GF-D8 (cell line): Measurements from ENCODE around the gene TSC2.
"Not testable (repeated sequence)": the region's sequence is repeated elsewhere in the genome, so short reads cannot be mapped to it uniquely, and the experiment has no call there.

Experiments used
- DNase-seq: peaks from one replicate; lab custom pipeline; 2025; lab: John Stamatoyannopoulos, UW

Gene TSC2

DNA sequence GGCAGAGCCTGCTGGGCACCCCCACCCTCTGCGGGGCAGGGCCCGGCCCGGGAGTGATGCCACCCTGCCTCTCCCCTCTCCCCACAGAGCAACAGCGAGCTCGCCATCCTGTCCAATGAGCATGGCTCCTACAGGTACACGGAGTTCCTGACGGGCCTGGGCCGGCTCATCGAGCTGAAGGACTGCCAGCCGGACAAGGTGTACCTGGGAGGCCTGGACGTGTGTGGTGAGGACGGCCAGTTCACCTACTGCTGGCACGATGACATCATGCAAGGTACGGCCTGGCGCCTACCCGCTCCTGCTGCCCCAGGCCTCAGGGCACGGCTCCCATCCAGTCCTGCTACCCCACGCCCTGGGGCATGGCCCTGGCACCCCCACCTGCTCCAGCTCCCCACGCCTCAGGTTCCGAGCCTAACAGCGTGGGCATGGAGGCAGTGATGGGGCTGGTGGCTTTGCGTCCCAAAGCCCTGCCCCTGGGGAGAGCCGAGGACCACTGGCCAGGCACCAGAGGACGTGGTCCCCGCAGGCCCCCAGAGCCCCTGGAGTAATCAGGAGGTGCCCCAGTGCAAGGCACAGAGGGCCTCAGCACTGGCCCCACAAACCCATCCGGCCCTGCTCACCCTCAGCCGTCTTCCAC lies 38.4 kb downstream of the TSC2 start:
- no peak for DNase-seq

DNA sequence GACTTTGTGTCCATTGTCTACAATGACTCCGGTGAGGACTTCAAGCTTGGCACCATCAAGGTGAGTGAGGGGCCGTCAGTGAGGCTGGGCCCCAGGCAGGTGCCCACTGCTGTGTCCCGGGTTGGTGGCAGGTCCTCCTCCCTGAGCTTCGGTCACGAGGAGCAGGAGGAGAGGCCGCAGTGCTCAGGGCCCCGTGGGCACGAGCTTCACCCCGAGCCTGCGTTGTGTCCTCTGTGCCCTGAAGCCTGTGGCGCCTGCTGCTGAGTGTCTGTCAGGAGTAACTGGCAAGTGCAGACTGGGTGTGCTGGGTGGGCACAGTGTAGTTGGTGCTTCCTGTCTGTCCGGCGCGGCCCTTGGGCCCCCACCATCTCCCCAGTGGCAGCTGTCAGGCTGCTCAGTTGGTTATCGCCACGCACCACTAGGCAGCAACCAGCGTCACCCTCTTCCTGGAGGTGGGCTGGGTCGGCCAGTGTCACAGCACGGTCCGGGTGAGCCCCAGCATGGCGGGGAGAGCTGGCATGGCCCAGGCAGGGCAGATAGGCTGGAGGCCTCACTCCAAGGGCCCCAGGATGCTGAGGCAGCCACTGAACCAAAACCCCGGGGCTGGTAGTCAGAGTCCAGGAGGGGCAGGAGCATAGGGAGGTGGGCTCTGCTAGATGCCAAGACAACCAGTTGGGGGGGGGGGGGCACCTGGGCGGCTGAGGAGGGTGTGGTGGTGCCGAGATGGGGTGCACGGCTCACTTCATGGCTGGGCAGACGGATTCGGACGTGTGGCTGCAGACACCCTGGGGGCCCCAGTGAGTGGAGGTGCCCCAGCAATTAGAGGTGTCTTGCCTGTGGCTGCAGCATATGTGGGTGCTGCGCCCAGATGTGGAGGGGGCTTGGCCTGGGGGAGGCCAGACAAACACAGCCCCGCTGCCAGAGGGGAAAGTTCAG lies 39.3 kb downstream of the TSC2 start:
- DNase-seq = no peak

DNA sequence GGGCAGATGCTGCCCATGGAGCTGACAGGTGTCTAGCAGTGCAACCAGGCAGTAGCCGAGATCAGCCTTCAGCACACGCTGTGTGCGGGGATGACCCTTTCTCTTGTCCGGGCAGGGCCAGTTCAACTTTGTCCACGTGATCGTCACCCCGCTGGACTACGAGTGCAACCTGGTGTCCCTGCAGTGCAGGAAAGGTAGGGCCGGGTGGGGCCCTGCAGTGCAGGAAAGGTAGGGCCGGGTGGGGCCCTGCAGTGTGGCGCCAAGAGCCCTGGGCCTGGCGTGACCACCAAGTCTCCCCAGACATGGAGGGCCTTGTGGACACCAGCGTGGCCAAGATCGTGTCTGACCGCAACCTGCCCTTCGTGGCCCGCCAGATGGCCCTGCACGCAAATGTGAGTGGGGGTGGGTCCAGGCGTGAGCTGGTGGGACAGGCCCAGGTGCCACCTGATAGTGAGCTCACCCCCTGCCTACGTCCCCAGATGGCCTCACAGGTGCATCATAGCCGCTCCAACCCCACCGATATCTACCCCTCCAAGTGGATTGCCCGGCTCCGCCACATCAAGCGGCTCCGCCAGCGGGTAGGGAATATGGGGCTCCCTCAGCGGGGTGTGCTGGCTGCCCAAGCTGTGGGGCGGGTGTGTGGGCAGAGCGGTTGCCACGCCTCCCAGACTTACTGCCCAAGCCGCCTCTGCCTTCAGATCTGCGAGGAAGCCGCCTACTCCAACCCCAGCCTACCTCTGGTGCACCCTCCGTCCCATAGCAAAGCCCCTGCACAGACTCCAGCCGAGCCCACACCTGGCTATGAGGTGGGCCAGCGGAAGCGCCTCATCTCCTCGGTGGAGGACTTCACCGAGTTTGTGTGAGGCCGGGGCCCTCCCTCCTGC lies 40.2 kb downstream of the TSC2 start:
- DNase-seq = no peak

DNA sequence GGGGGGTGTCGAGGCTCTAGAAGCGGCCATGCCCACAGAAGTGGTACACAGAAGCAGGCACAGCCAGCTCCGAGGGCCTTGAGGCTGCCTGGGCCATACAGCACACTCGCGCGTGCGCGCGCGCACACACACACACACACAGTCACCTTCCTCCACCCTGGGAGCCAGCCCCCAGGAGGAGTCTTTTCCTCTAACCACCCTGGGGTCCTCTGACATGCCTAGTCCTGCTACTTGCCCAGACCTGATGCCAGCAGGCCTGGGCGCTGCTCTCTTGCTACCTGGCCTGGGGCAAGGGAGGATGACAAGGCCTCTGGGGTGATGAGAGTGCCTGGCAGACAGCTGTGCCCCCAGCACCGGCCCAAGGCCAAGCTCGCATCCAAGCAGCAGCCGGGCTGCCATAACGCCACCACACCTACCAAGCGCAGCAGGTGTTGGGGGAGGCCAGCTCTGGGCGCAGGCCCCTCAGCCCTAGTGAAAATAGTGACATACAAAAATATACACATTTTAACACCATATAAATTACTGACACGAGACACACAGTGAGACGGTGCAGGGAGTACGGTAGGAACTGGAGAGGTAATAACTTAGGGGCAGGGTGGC lies 41.1 kb downstream of the TSC2 start:
- DNase-seq = no peak

DNA sequence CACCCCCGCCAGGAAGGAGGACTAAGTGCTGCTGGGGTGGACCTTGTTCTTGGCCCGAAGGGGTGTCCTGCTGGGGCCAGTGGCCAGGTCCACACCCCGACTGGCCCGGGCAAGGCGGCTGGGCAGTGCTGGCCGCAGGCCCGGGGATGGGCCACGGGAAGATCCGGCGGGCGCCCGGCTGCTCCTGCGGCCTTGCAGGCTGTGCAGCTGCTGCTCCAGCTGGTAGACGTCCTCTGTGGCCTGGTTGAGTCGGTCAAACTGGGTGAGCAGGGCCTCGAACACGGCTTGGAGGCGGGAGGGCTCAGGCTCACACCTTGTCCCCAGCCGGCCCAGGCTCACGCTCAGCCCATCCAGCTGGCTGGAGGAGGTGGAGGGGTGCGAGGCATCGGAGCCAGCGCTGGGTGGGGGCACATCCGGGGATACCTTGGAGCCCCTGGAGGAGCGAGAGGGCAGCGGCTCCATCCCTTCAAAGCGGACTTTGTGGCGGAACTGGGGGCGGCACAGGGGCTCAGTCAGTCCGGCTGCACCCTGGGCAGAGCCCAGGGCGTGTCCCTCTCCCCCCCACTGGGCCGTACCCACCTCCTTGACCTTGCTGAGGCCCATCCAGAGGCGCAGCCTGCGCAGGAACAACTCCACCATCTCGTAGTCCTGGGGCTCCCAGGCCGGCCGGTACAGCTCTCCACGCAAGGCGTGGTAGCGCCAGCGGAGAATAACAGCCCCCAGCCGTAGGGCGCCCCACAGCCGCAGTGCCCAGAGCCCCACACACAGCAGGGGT lies 42.1 kb downstream of the TSC2 start:
- DNase-seq = no peak

DNA sequence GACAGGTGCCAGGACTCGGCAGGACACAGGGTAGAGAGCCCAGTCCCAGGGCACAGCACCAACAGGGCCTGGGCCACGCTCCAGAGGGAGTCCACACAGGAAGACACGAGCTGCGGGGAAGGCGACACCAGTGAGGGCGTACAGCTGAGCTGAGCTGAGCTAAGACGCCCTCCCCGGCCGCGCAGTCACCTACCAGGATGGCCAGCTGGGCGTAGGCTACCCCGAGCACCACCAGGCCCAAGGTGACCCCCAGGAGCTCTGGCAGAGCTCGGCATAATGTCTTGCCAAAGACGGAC lies 42.6 kb downstream of the TSC2 start:
- no peak for DNase-seq

DNA sequence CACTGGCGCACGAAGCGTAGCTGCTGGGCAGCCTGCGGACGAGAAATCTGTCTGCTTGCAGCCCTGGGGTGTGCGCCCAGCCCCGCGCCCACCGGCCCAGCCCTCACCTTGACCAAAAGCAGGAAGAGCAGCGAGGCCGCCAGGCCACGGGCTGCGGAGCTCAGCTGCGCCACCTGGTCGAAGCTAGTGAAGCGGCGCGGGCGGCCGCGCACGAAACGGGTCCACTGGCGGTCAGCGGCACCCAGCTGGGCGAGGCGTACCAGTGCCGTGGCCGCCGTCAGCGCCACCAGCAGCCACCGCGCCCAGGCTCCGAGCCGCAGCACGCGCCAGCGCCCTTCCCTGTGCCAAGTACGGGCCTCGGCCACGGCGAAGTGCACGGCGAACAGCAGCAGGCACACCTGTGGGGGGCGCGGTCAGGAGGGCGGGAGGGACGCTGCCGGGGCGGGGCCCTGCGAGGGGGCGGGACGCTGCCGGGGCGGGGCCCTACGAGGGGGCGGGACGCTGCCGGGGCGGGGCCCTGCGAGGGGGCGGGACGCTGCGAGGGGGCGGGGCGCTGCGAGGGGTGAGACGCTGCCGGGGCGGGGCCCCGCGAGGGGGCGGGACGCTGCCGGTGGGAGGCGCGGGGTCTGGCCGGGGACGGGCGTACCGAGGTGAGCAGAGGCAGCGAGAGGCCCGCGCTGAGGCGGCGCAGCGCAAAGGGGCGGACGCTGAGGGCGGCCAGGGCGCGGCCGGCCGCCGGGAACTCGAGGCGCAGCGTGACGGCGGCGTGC lies 43.2 kb downstream of the TSC2 start:
- DNase-seq = no peak

DNA sequence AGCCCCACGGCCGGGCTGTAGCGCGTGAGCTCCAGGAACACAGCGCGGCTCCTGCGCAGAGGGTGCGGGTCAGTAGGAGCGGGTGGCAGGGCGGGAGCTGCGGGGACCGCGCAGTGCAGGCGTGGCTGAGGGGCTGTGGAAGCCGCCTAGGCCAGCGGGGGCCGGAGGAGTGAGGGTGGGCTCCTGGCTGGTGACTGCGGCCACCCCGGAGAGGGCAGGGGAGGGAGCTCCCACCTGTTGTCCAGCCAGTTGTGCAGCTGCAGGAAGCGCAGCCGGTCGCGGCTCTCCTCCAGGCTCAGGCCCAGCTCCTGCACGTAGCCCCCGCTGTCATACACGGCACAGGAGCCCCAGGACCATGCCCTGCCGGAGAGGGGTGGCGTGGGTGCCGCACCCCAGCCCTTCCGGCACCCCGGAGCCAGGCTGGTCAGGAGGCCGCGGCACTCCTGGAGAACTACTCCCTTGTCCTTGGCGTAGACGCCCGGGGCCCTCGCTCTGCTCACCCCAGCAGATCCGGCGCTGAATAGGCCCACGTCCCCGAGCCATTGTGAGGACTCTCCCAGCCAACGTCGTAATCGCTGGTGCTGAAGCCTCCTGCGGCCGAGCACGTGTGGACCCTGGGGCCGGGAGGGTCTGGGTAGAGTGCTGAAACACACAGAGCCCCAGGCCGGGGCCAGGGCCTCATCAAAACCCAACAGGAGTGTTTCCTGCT lies 43.9 kb downstream of the TSC2 start:
- DNase-seq = no peak

DNA sequence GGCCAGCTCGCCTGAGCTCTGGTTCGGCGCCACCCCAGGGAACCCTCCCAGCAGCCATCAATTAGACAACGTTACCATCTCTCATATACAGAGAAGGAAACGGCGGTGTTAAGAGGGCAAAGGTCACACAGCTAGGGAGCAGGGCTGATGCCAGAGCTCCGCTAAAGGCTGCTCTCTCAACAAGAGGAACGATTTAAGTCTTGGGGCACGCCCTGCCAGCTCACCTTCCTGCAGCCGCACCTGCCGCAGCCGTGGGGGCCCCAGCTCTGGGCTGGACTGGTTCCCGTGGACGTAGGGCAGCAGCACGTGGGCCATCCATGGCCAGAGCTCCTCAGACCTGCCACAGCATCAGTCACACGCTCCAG lies 44.5 kb downstream of the TSC2 start:
- DNase-seq = no peak

DNA sequence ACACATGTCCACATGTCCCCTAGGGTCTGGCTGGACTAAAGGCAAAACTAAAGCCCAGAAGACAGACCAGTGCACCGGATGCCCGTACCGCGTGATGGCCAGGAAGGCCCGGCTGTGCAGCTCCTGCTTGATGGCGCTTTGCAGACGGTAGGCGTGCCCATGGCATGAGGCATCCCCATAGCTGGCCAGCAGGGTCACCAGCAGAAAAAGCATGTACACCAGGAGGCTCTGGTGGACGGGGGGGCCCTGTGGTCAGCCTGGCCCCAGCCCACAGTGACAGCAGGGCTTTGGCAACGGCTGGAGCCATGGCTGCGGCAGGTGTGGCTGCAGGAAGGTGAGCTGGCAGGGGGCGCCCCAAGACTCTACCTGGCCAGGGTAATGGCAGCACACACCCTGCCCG lies 45.1 kb downstream of the TSC2 start:
- DNase-seq = no peak

DNA sequence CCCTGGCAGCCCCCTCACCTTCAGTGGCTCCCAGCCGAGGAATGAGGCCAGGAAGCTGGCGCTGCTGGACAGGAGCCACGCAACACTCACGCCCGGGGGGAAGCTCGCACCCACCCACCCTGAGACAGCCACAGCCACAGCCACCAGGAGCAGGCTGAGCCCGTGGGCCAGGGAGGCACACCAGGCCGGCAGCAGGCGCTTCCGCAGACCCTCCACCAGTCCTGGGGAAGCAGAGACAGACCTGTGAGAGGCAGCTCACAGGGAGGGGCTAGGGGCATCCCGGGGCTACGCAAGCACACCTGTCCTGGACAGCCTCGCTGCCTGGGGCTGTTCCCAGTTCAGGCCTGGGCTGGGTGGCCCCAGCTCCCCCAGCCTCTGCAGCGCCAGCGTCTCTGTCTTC lies 46.0 kb downstream of the TSC2 start:
- no peak for DNase-seq

DNA sequence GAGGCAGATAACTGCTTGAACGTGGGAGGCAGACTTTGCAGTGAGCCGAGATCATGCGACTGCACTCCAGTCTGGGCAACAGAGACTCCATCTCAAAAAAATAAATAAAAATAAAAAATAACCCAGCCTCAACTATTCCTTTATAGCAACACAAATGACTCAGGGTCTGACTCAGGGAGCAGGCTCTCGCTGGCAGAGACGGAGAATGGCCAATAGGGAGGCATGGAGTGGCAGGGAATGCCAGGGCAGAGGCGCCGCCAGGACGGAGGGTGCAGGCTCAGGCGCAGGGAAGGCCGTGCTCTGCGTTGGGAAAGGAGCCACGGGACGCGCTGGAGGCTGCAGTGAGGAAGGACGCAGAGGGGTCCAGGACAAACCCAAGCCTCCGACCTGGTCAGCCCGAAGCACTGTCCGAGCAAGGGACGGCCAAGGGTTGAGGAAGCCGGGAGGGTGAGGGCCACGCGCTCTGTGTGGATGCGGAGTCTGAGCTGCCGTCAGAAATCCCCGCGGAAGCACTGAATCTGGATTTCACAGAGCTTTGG lies 47.6 kb downstream of the TSC2 start:
- DNase-seq = no peak

DNA sequence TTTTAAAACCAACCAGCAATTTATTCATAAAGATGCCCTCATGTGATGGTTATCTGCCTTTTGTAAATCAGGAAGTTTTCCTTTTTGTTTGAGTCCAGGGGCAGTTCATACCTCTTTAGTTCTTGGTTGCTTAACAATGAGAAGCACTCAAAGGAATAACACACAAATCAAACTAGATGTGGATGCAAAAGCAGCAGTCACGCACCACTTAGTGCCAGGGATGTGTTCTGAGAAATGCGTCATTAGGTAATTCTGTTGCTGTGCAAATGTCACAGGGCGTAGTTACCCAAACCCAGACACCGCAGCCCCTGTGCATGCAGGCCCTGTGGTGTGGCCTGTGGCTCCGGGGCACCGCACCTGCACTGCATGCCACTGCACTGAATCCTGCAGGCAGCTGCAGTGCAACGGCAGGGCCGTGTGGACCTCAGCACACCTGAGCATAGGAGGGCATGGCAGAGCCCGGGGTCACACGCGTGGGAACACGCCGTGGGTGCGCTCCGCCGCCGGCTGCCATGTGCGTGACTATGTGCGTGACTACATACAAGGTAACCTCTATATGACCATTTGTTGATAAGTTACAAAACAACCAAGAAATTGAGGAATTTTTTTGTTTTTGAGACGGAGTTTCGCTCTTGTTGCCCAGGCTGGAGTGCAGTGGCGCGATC lies 48.3 kb downstream of the TSC2 start:
- DNase-seq = no peak

DNA sequence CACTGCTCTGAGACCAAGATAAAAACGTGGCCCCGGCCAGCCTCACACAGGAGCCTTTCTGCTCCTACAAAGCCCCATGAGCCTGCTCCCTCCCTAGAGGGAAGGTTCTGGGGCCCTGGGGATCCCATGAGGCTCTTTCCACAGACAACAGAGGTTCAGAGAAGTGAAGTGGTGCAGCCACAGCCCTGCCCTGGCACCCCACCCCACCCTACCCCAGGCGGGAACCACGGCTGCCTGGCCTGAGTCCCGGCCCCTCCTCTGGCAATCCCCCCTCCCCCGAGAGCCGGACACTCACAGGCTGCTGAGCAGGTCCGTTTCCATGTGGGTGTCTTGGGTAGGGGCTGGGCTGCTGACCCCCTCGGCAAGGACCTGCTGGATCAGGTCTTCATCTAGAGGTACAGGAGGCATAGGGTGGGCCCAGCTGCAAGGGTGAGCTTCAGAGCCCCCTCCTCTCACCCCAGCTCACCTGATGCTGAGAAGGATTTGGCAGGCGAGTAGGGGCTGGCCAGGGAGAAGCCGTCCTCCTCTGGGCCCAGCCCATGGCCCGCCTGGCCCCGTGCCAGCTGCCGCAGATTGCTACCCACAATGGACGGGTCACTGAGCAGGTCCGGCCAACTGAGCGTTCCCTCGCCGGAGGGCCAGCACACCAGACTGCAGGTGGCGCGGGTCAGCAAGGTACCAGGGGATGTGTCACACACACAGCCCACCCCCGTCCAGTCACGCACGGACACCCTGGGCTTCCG lies 49.2 kb downstream of the TSC2 start:
- DNase-seq = no peak

DNA sequence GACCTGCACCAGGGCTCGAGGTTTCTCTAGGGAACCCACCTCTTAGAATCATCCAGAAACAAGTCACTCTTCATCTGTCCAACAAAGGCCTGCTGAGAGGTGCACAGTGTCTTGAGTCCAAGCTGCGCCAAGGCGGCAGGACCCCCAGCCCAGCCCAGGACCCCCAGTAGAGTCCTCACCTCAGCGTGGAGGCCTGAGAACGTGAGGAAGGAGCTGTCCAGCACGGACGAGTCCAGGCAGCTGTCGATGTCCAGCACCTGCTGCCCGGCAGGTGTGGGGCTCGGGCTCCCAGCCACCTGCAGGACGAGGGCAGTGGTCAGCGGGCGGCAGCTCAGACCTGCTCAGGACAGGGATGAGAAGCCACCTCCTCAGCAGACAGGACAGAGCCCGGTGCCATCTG lies 49.9 kb downstream of the TSC2 start:
- DNase-seq = not testable (repeated sequence)

DNA sequence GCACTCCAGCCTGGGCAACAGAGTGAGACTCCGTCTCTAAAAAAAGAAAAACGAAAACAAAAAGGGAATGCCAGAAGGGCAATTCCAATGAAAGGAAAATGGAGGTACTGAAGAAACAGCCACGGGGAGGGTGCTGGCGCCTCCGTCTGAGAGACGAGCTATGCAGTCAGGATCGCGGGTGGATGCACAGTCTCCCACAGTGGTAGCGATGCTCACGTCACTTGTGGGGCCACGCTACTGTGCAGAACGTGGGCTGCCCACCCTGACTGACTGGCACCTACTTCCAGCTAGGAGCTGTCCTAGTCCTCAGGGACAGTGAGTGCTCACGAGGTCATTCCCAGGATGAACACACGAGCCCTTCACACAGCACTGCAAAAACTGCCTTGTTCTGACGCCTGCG lies 53.8 kb downstream of the TSC2 start:
- not testable (repeated sequence) for DNase-seq

DNA sequence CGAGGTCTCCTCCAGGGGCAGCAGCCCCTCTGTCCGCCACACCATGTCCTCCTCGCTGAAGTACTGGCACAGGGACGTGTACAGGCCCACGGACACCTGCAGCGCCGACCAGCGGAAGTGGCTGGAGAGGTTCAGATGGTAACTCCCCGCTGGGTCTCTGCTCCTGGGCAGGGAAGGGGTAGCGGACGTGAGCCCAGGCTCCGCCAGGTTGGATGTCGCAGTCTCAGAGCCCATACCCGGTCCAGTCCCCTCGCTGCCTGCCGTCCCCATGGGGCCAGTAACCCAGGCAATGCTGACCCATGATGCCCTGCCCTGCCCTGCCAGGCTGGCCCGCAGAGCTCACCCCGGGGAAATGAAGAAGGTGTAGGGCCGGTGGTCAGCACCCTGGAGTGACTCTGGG lies 54.7 kb downstream of the TSC2 start:
- no peak for DNase-seq

DNA sequence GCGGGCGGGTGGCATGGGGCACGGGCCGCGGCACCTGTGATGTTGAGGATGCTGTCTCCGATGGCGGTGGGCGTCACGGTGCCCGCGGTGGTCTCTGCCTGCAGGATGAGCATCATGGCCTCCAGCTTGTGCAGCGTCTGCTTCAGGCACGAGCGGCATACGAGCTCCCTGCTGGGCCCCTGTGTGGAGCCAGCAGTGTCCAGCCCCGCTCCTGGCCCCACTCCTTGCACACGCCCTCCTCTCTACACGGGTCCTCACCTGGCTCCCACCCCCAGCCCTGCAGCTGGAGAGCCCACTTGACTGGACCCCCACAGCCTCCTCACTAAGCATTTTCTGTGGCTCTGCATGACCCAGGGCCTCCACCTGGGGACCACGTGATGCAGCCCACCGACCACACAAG lies 56.7 kb downstream of the TSC2 start:
- not testable (repeated sequence) for DNase-seq

DNA sequence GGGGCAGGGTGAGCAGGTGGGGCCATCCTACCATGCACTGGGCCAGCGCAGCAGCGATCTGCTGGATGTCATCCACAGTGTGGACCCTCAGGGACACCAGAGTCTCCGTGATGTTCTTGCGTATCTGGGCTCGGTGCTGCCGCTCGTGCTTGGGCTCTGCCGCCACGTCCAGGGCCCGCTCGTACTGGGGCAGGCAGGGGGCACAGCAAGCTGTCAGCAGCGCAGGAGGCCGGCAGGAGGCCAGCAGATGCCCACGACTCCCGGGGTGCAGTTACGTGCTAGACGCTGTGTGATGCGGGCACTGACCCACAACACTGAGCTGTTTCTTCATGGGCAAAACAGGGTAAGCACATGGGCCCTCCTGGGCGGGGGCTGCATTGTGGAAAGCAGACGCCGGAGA lies 57.5 kb downstream of the TSC2 start:
- not testable (repeated sequence) for DNase-seq
